ENCODE measurements around the gene ORM1. TPM values are rescaled to one million over a fixed set of nuclear protein-coding genes. Genes with fewer than 3 reads are reported as not detected.

Gene ORM1
- total RNA-seq, 1 donor from 2014 or later: not detected

GRCh38 chr9:114361542-114361941 lies 38.6 kb downstream of the ORM1 start:
- no peak for DNase-seq (ENCODE audit: extremely low read depth, low read depth, low spot score)

GRCh38 chr9:114362394-114362793 lies 39.5 kb downstream of the ORM1 start:
- DNase-seq (ENCODE audit: extremely low read depth, low read depth, low spot score): no peak

- no peak for DNase-seq (ENCODE audit: extremely low read depth, low read depth, low spot score)
These were observed 40.5 kb downstream of the ORM1 start for GRCh38 chr9:114363424-114363823.

- no peak for DNase-seq (ENCODE audit: extremely low read depth, low read depth, low spot score)
These were observed 41.5 kb downstream of the ORM1 start for GRCh38 chr9:114364134-114365041.

GRCh38 chr9:114365194-114365593 lies 42.3 kb downstream of the ORM1 start:
- no peak for DNase-seq (ENCODE audit: extremely low read depth, low read depth, low spot score)

GRCh38 chr9:114366334-114367128 lies 43.6 kb downstream of the ORM1 start:
- no peak for DNase-seq (ENCODE audit: extremely low read depth, low read depth, low spot score)

- DNase-seq (ENCODE audit: extremely low read depth, low read depth, low spot score): no peak
These were observed 44.5 kb downstream of the ORM1 start for GRCh38 chr9:114367366-114367765.

GRCh38 chr9:114367772-114368569 lies 45.1 kb downstream of the ORM1 start:
- DNase-seq (ENCODE audit: extremely low read depth, low read depth, low spot score): no peak

GRCh38 chr9:114369216-114370130 lies 46.6 kb downstream of the ORM1 start:
- no peak for DNase-seq (ENCODE audit: extremely low read depth, low read depth, low spot score)

GRCh38 chr9:114370251-114370967 lies 47.5 kb downstream of the ORM1 start:
- DNase-seq (ENCODE audit: extremely low read depth, low read depth, low spot score): no peak

GRCh38 chr9:114370968-114371320 lies 48.0 kb downstream of the ORM1 start:
- no peak for DNase-seq (ENCODE audit: extremely low read depth, low read depth, low spot score)

- no peak for DNase-seq (ENCODE audit: extremely low read depth, low read depth, low spot score)
These were observed 48.5 kb downstream of the ORM1 start for GRCh38 chr9:114371343-114371944.

GRCh38 chr9:114371973-114372917 lies 49.3 kb downstream of the ORM1 start:
- DNase-seq (ENCODE audit: extremely low read depth, low read depth, low spot score): no peak

GRCh38 chr9:114372921-114373448 lies 50.1 kb downstream of the ORM1 start:
- no peak for DNase-seq (ENCODE audit: extremely low read depth, low read depth, low spot score)

- no peak for DNase-seq (ENCODE audit: extremely low read depth, low read depth, low spot score)
These were observed 51.2 kb downstream of the ORM1 start for GRCh38 chr9:114373960-114374730.

- no peak for DNase-seq (ENCODE audit: extremely low read depth, low read depth, low spot score)
These were observed 52.0 kb downstream of the ORM1 start for GRCh38 chr9:114374936-114375335.
